Cardiac muscle cell (in vitro differentiated cells and primary cell): ENCODE data around the gene NPBWR2. TPM values are rescaled to one million over a fixed set of nuclear protein-coding genes. Genes with fewer than 3 reads are reported as not detected.

Experiments
- DNase-seq, 2 donors: peaks; one replicate each; pipeline versions ENCODE4 v3.0.0 to v3.0.0-alpha.2; 2010 to 2017; ENCODE audit warnings: low read depth in 1 of 2, low spot score in 1 of 2
- H3K27ac ChIP-seq: fragments of 200-600 bp; sonication (generic); 2 replicates; pipeline ENCODE4 v1.5.1; 2016
- H3K27me3 ChIP-seq: fragments of 200-600 bp; sonication (generic); 2 replicates; pipeline ENCODE4 v1.6.0; 2016; ENCODE audit warnings: control low read depth
- H3K36me3 ChIP-seq: fragments of 200-600 bp; sonication (generic); 2 replicates; pipeline ENCODE4 v1.5.1; 2016; ENCODE audit warnings: control low read depth
- H3K4me1 ChIP-seq: fragments of 200-600 bp; sonication (generic); 2 replicates; pipeline ENCODE4 v1.8.1; 2017; ENCODE audit warnings: low read depth, mild to moderate bottlenecking, mixed run types
- H3K4me3 ChIP-seq: fragments of 200-600 bp; sonication (generic); 2 replicates; pipeline ENCODE4 v1.5.1; 2016; ENCODE audit warnings: mild to moderate bottlenecking
- H3K9me3 ChIP-seq: fragments of 200-600 bp; sonication (generic); 2 replicates; pipeline ENCODE4 v1.5.1; 2017; ENCODE audit warnings: low read depth, mild to moderate bottlenecking, control low read depth
- CTCF ChIP-seq: IDR thresholded peaks from 2 replicates; pipeline ENCODE4 v1.5.1; 2012; ENCODE audit warnings: low read depth, mild to moderate bottlenecking, low read length
- polyA plus RNA-seq: library from polyadenylated mRNA; unstranded; fragments of >200 nt; fragmentation: Nextera tagmentation; extraction: Ambion mirVana; gene quantifications from 2 replicates; pipeline ENCODE4 v1.2.1, GENCODE V29; 2016
- total RNA-seq: library from RNA; depleted of rRNA; stranded (reverse); fragments of >200 nt; gene quantifications from 2 replicates; pipeline ENCODE4 v1.2.3, GENCODE V29; 2016

NPBWR2 gene
- total and polyA plus RNA-seq, 2 experiments from 2014 or later = not detected

- Histone ChIP-seq H3K4me1 (peaks cover 3% of the 10 kb centered on the region), H3K4me3 (no peak overlapping the region), H3K36me3 (no peaks in the 10 kb centered on the region), H3K9me3 (no peaks in the 10 kb centered on the region), H3K27ac (no peak overlapping the region), H3K27me3 (no peaks in the 10 kb centered on the region)
- no peak for TF ChIP-seq CTCF
- DNase-seq = no peak
Observed at GRCh38 chr20:64115171-64115911, 8.0 kb upstream of the NPBWR2 start.

- DNase-seq = no peak
- H3K4me1 ChIP-seq = peaks cover 3% of the 10 kb centered on the region
- no peak overlapping the region for H3K27ac ChIP-seq
- no peaks in the 10 kb centered on the region for H3K27me3 ChIP-seq
- H3K4me3 ChIP-seq = no peak overlapping the region
- no peaks in the 10 kb centered on the region for H3K9me3 ChIP-seq
- TF ChIP-seq CTCF = no peak
- no peaks in the 10 kb centered on the region for H3K36me3 ChIP-seq
Observed at GRCh38 chr20:64114356-64114971, 7.1 kb upstream of the NPBWR2 start.

- Histone ChIP-seq H3K36me3 (no peaks in the 10 kb centered on the region), H3K27me3 (no peaks in the 10 kb centered on the region), H3K4me3 (no peak overlapping the region), H3K9me3 (no peaks in the 10 kb centered on the region), H3K27ac (no peak overlapping the region), H3K4me1 (peaks cover 3% of the 10 kb centered on the region)
- no peak for DNase-seq
- TF ChIP-seq CTCF = no peak
Observed at GRCh38 chr20:64113796-64114355, 6.5 kb upstream of the NPBWR2 start.

GRCh38 chr20:64113444-64113775, 6.0 kb upstream of the NPBWR2 start:
- H3K9me3 ChIP-seq = no peaks in the 10 kb centered on the region
- H3K4me1 ChIP-seq = peaks cover 3% of the 10 kb centered on the region
- H3K36me3 ChIP-seq = no peaks in the 10 kb centered on the region
- no peaks in the 10 kb centered on the region for H3K27me3 ChIP-seq
- DNase-seq = no peak
- TF ChIP-seq CTCF = no peak
- H3K4me3 ChIP-seq = no peak overlapping the region
- H3K27ac ChIP-seq = no peak overlapping the region

- no peak for TF ChIP-seq CTCF
- no peaks in the 10 kb centered on the region for H3K27me3 ChIP-seq
- H3K9me3 ChIP-seq = no peaks in the 10 kb centered on the region
- peaks cover 3% of the 10 kb centered on the region for H3K4me1 ChIP-seq
- H3K36me3 ChIP-seq = no peaks in the 10 kb centered on the region
- no peak overlapping the region for H3K4me3 ChIP-seq
- H3K27ac ChIP-seq = no peak overlapping the region
- no peak for DNase-seq
Observed at GRCh38 chr20:64112691-64113443, 5.5 kb upstream of the NPBWR2 start.
